ENCODE measurements around the gene DKK3.

DNA sequence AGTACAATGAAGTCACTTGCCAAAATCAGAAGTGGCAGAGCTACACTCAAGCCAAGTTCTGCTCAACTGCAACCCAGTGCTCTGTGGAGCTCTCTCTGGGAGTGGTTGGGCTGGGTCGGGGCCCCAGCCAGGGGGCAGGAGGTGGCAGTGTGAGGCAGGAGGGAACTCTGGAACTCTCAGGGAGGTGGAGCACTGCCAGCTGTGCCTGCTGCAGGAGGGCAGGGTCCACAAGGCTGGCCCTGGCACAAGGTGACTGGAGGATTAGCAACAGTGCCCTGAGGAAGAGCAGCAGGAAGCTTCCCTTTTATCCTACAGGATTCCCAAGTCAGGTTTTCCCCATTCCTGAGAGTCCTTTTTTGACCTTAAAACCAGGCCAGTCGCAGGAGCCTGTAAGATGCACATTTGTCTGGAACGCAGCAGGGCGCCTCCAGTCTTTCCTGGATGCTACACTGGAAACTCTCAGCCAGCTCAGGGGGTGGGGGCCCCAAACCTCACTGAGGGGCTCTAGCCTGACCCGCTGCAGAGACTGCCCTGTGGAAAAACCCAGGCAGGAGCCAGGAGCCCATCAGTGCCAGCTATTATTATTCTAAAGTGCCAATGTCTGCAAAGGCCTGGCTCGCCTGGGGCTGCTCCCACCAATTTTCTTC is 31.8 kb downstream of the DKK3 start:
- no peak for TF ChIP-seq FOXP2 (optimal IDR thresholded peaks at IDR 0.05; ENCODE audit: control extremely low read depth, extremely low read length, insufficient read depth)
- no peak for TF ChIP-seq EZH2 (IDR thresholded peaks at IDR 0.05)

Data from SK-N-MC (cell line).